ENCODE results near the gene CDK19. TPM values are rescaled to one million over a fixed set of nuclear protein-coding genes. Genes with fewer than 3 reads are reported as not detected.

Gene CDK19
- polyA plus RNA-seq, 1 of the 3 experiments (the other 2 are of a cell fraction), result 6.5 TPM

GRCh38 chr6:110681543-110682459 lies 133.5 kb downstream of the CDK19 start:
- Histone ChIP-seq H3K9ac (peak overlapping the region; percentile 49; the same call in 1 of the 2 replicates), H2AFZ (ENCODE audit: low read depth) (peak overlapping the region; percentile 44; the same call in 1 of the 2 replicates), H3K27me3 (ENCODE audit: insufficient read depth) (no peaks in the 10 kb centered on the region), H3K79me2 (ENCODE audit: insufficient read depth) (peaks cover 30% of the 10 kb centered on the region; the same call in 1 of the 2 replicates), H3K36me3 (replicated peaks in 1 of 2; ENCODE audit: control insufficient read depth in 1 of 2, insufficient read depth in 2 of 2, low read length in 1 of 2) (no peaks in the 10 kb centered on the region), H3K4me2 (peak overlapping the region; percentile 77), H3K9me2 (no peaks in the 10 kb centered on the region), H3K27ac (ENCODE audit: low read depth in 2 of 2, low read length in 1 of 2) (peak overlapping the region; percentile 66 to 92), H4K20me1 (ENCODE audit: insufficient read depth) (no peaks in the 10 kb centered on the region), H3K4me3 (ENCODE audit: low read depth in 2 of 2, low read length in 1 of 2) (peak overlapping the region in 1 of 2 experiments; percentile 34; a peak in 3 of 4 replicates), H3K9me3 (no peaks in the 10 kb centered on the region), H3K4me1 (ENCODE audit: control insufficient read depth in 1 of 2, insufficient read depth in 2 of 2, low read depth in 1 of 2, low read length in 1 of 2) (peaks cover 0 to 5% of the 10 kb centered on the region in 2 experiments; a peak in 3 of 4 replicates), H3F3A (replicated peaks; ENCODE audit: insufficient read depth) (peaks cover 19% of the 10 kb centered on the region)
- WGBS (ENCODE audit: low lambda C conversion rate), result 10% methylated on average over 4 of the region's 4 CpGs
- TF ChIP-seq RFX5 (IDR thresholded peaks at IDR 0.05; ENCODE audit: low read length) (no peak), TCF12 (IDR thresholded peaks at IDR 0.05) (0 out of 2 replicates have a peak, but pooled peaks have one; percentile 23), TEAD4 (IDR thresholded peaks at IDR 0.05; ENCODE audit: borderline replicate concordance, insufficient read depth) (no peak), EP300 (IDR thresholded peaks at IDR 0.05; ENCODE audit: borderline replicate concordance in 1 of 2, low read depth in 1 of 2, low read length in 1 of 2) (peak; percentile 10 to 33; a peak in 2 of 4 replicates), NFIC (IDR thresholded peaks at IDR 0.05; ENCODE audit: borderline replicate concordance) (no peak), RCOR1 (IDR thresholded peaks at IDR 0.05; ENCODE audit: low read length) (peak; percentile 11; the same call in 1 of the 2 replicates)
- POLR2A ChIA-PET, result interaction anchor here (0.8 to 1.4 kb wide), 3 partner anchors 192 to 300 kb away, joined by 3 to 13 read pairs (median 5); partner anchors contain the start of genes AMD1 and RPF2
- CTCF ChIA-PET, result interaction anchor here (0.6 to 5.2 kb wide), 51 partner anchors 9 to 347 kb away, joined by 3 to 55 read pairs (median 4); partner anchors contain the start of genes CDK19 and GTF3C6
- DNase-seq, result no peak

DNA sequence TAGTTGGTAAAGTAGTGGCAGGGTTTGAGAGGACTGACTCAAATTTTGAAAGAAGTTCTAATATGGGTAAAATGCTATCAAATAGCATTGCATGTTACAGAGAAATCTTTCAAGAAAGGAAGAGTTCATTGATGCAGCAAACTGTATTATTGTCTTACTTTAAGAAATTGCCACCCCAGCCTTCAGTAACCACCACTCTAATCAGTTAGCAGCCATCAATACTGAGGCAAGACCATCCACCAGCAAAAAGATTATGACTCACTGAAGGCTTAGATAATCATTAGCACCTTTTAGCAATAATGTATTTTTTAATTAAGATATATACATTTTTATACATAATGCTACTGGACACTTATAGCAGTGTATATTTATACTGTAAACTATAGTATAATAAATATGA lies 138.9 kb downstream of the CDK19 start:
- H3K9me3 ChIP-seq, result no peaks in the 10 kb centered on the region
- no peaks in the 10 kb centered on the region for H3K36me3 ChIP-seq (replicated peaks in 1 of 2; ENCODE audit: control insufficient read depth in 1 of 2, insufficient read depth in 2 of 2, low read length in 1 of 2)
- H3K27me3 ChIP-seq (ENCODE audit: insufficient read depth), result no peaks in the 10 kb centered on the region
- no peak overlapping the region for H3K4me2 ChIP-seq
- peaks cover 0 to under 1% of the 10 kb centered on the region in 2 experiments; a peak in 3 of 4 replicates for H3K4me1 ChIP-seq (ENCODE audit: control insufficient read depth in 1 of 2, insufficient read depth in 2 of 2, low read depth in 1 of 2, low read length in 1 of 2)
- H3K4me3 ChIP-seq (ENCODE audit: low read depth in 2 of 2, low read length in 1 of 2), result no peak overlapping the region
- H4K20me1 ChIP-seq (ENCODE audit: insufficient read depth), result no peaks in the 10 kb centered on the region
- TF ChIP-seq, protein P1, sequence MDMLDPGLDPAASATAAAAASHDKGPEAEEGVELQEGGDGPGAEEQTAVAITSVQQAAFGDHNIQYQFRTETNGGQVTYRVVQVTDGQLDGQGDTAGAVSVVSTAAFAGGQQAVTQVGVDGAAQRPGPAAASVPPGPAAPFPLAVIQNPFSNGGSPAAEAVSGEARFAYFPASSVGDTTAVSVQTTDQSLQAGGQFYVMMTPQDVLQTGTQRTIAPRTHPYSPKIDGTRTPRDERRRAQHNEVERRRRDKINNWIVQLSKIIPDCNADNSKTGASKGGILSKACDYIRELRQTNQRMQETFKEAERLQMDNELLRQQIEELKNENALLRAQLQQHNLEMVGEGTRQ (IDR thresholded peaks at IDR 0.05; ENCODE audit: borderline replicate concordance, low read depth, low read length), result no peak
- TF ChIP-seq RFX5 (IDR thresholded peaks at IDR 0.05; ENCODE audit: low read length) (no peak), TCF12 (IDR thresholded peaks at IDR 0.05) (no peak), RAD21 (IDR thresholded peaks at IDR 0.05; ENCODE audit: low read length) (no peak), FOSL2 (IDR thresholded peaks at IDR 0.05; ENCODE audit: borderline replicate concordance, low read depth) (no peak), CHD2 (IDR thresholded peaks at IDR 0.05; ENCODE audit: low read length, partially characterized antibody) (no peak), FOXJ3 (CRISPR knock-in tag; IDR thresholded peaks at IDR 0.05) (no peak), POLR2AphosphoS5 (IDR thresholded peaks at IDR 0.05; ENCODE audit: low read depth, low read length) (no peak), IRF3 (IDR thresholded peaks at IDR 0.05; ENCODE audit: low read depth, low read length) (no peak), USF1 (IDR thresholded peaks at IDR 0.05; ENCODE audit: borderline replicate concordance, low read depth) (no peak)
- ChIA-PET CTCF (interaction anchor here (0.7 kb wide), 1 partner anchor 57 kb away, joined by 3 read pairs; no protein-coding TSS in a partner anchor), POLR2A (no interaction called here)
- DNase-seq, result no peak
- no peak overlapping the region for H3K9ac ChIP-seq
- H3K27ac ChIP-seq (ENCODE audit: low read depth in 2 of 2, low read length in 1 of 2), result no peak overlapping the region
- peaks cover 9% of the 10 kb centered on the region for H3F3A ChIP-seq (replicated peaks; ENCODE audit: insufficient read depth)
- H3K9me2 ChIP-seq, result no peaks in the 10 kb centered on the region
- H2AFZ ChIP-seq (ENCODE audit: low read depth), result no peak overlapping the region
- peaks cover 18% of the 10 kb centered on the region; the same call in 1 of the 2 replicates for H3K79me2 ChIP-seq (ENCODE audit: insufficient read depth)

Data from SK-N-SH (cell line).